ENCODE measurements around the gene CCDC97. TPM values are rescaled to one million over a fixed set of nuclear protein-coding genes. Genes with fewer than 3 reads are reported as not detected.

Gene CCDC97
- total RNA-seq, 1 experiment from 2014 or later = 31.4 TPM

GRCh38 chr19:41332000-41332399 lies 22.0 kb downstream of the CCDC97 start:
- TF ChIP-seq CREB1 (CRISPR knock-in tag; IDR thresholded peaks at IDR 0.05) (no peak), MYBL2 (CRISPR knock-in tag; IDR thresholded peaks at IDR 0.05) (no peak), ZNF138 (CRISPR knock-in tag; conservative IDR thresholded peaks at IDR 0.05) (no peak), NR1H2 (CRISPR knock-in tag; IDR thresholded peaks at IDR 0.05) (no peak), PRDM15 (CRISPR knock-in tag; IDR thresholded peaks at IDR 0.05) (no peak), SMAD4 (CRISPR knock-in tag; IDR thresholded peaks at IDR 0.05) (no peak), SMAD3 (CRISPR knock-in tag; IDR thresholded peaks at IDR 0.05; ENCODE audit: borderline replicate concordance) (no peak), ZNF532 (CRISPR knock-in tag; IDR thresholded peaks at IDR 0.05; ENCODE audit: borderline replicate concordance) (no peak), ZNF219 (CRISPR knock-in tag; IDR thresholded peaks at IDR 0.05; ENCODE audit: borderline replicate concordance) (no peak), EMX1 (CRISPR knock-in tag; IDR thresholded peaks at IDR 0.05) (no peak), KAT7 (CRISPR knock-in tag; IDR thresholded peaks at IDR 0.05; ENCODE audit: borderline replicate concordance) (no peak), E2F1 (CRISPR knock-in tag; IDR thresholded peaks at IDR 0.05) (no peak), ZNF396 (CRISPR knock-in tag; IDR thresholded peaks at IDR 0.05; ENCODE audit: borderline replicate concordance) (no peak), MLX (CRISPR knock-in tag; IDR thresholded peaks at IDR 0.05) (no peak), ERG (CRISPR knock-in tag; IDR thresholded peaks at IDR 0.05) (no peak), ZMAT4 (CRISPR knock-in tag; IDR thresholded peaks at IDR 0.05) (no peak), ELF4 (CRISPR knock-in tag; IDR thresholded peaks at IDR 0.05; ENCODE audit: low read depth) (no peak), E2F4 (CRISPR knock-in tag; IDR thresholded peaks at IDR 0.05; ENCODE audit: borderline replicate concordance, low read depth) (no peak), ZNF317 (CRISPR knock-in tag; IDR thresholded peaks at IDR 0.05; ENCODE audit: borderline replicate concordance, low read depth) (no peak)

More at GRCh38 chr19:41332000-41332399, 22.0 kb downstream of the CCDC97 start:
- DNase-seq (ENCODE audit: low spot score) = no peak
- Mint-ChIP-seq H3K27ac (no peak overlapping the region), H3K36me3 (no peaks in the 10 kb centered on the region), H3K27me3 (ENCODE audit: low read depth) (peaks cover 19% of the 10 kb centered on the region), H3K4me1 (peaks cover 37% of the 10 kb centered on the region), H3K4me3 (peak overlapping the region; percentile 77), H3K9me3 (no peaks in the 10 kb centered on the region)
- no peak for ATAC-seq
- ChIA-PET CTCF (interaction anchor here (0.7 to 2.1 kb wide), 6 partner anchors 10 to 239 kb away, joined by 4 to 15 read pairs (median 8); partner anchors contain the start of gene TGFB1), POLR2A (interaction anchor here (1.0 kb wide), 1 partner anchor 14 kb away, joined by 3 read pairs; no protein-coding TSS in a partner anchor)
